ENCODE data around the gene AKT3.
"Not testable (repeated sequence)": the region's sequence is repeated elsewhere in the genome, so short reads cannot be mapped to it uniquely, and the experiment has no call there.

AKT3 gene

GRCh38 chr1:243850202-243850451 lies at the start of gene AKT3:
Gene AKT3, minus strand, starts transcription at chr1:243850243. Its CDS starts 7,073 bp downstream, at chr1:243843170.
- FAIRE-seq (no peak), DNase-seq (ENCODE audit: extremely low spot score, insufficient read length, low read depth) (peak; percentile 36)

GRCh38 chr1:243898278-243898677 lies 48.2 kb upstream of the AKT3 start:
- FAIRE-seq, result no peak
- no peak for DNase-seq (ENCODE audit: extremely low spot score, insufficient read length, low read depth)

- FAIRE-seq (no peak), DNase-seq (ENCODE audit: extremely low spot score, insufficient read length, low read depth) (no peak)
Measured at GRCh38 chr1:243896313-243896712, 46.3 kb upstream of the AKT3 start.

- FAIRE-seq (no peak), DNase-seq (ENCODE audit: extremely low spot score, insufficient read length, low read depth) (no peak)
Measured at GRCh38 chr1:243892456-243892855, 42.4 kb upstream of the AKT3 start.

GRCh38 chr1:243890576-243890975 lies 40.5 kb upstream of the AKT3 start:
- DNase-seq (ENCODE audit: extremely low spot score, insufficient read length, low read depth), result no peak
- no peak for FAIRE-seq

GRCh38 chr1:243885806-243886205 lies 35.8 kb upstream of the AKT3 start:
- DNase-seq (ENCODE audit: extremely low spot score, insufficient read length, low read depth) (no peak), FAIRE-seq (no peak)

GRCh38 chr1:243884603-243885002 lies 34.6 kb upstream of the AKT3 start:
- DNase-seq (ENCODE audit: extremely low spot score, insufficient read length, low read depth) (no peak), FAIRE-seq (no peak)

GRCh38 chr1:243883551-243883950 lies 33.5 kb upstream of the AKT3 start:
- FAIRE-seq (no peak), DNase-seq (ENCODE audit: extremely low spot score, insufficient read length, low read depth) (no peak)

GRCh38 chr1:243882276-243882675 lies 32.2 kb upstream of the AKT3 start:
- DNase-seq (ENCODE audit: extremely low spot score, insufficient read length, low read depth) (no peak), FAIRE-seq (no peak)

- not testable (repeated sequence) for DNase-seq (ENCODE audit: extremely low spot score, insufficient read length, low read depth); FAIRE-seq
Measured at GRCh38 chr1:243877058-243877457, 27.0 kb upstream of the AKT3 start.

GRCh38 chr1:243855616-243856318 lies 5.7 kb upstream of the AKT3 start:
- no peak for DNase-seq (ENCODE audit: extremely low spot score, insufficient read length, low read depth)
- FAIRE-seq, result no peak

GRCh38 chr1:243851765-243852164 lies 1.7 kb upstream of the AKT3 start:
- DNase-seq (ENCODE audit: extremely low spot score, insufficient read length, low read depth) (no peak), FAIRE-seq (no peak)

- FAIRE-seq, result peak; percentile 26
- no peak for DNase-seq (ENCODE audit: extremely low spot score, insufficient read length, low read depth)
Measured at GRCh38 chr1:243851257-243851756, 1.3 kb upstream of the AKT3 start.

- peak; percentile 35 for FAIRE-seq
Measured at GRCh38 chr1:243850452-243851256, 611 bp upstream of the AKT3 start.

GRCh38 chr1:243849421-243850201 lies 432 bp downstream of the AKT3 start:
- FAIRE-seq (no peak), DNase-seq (ENCODE audit: extremely low spot score, insufficient read length, low read depth) (peak; percentile 3)

More at GRCh38 chr1:243850452-243851256, 611 bp upstream of the AKT3 start:
- DNase-seq (ENCODE audit: extremely low spot score, insufficient read length, low read depth), result peak; percentile 43

GRCh38 chr1:243848858-243849420 lies 1.1 kb downstream of the AKT3 start:
- FAIRE-seq, result peak; percentile 64
- DNase-seq (ENCODE audit: extremely low spot score, insufficient read length, low read depth), result no peak

GRCh38 chr1:243848165-243848857 lies 1.7 kb downstream of the AKT3 start:
- DNase-seq (ENCODE audit: extremely low spot score, insufficient read length, low read depth), result no peak
- peak; percentile 18 for FAIRE-seq

GRCh38 chr1:243846761-243847160 lies 3.3 kb downstream of the AKT3 start:
- FAIRE-seq (no peak), DNase-seq (ENCODE audit: extremely low spot score, insufficient read length, low read depth) (no peak)

GRCh38 chr1:243845888-243846287 lies 4.2 kb downstream of the AKT3 start:
- no peak for DNase-seq (ENCODE audit: extremely low spot score, insufficient read length, low read depth)
- FAIRE-seq, result no peak

- FAIRE-seq, result no peak
- no peak for DNase-seq (ENCODE audit: extremely low spot score, insufficient read length, low read depth)
Measured at GRCh38 chr1:243844186-243844585, 5.9 kb downstream of the AKT3 start.
